K562 (cell line): ENCODE measurements around the gene EFNA2. TPM values are rescaled to one million over a fixed set of nuclear protein-coding genes. Genes with fewer than 3 reads are reported as not detected.
A peak's percentile ranks its signal among the peaks of the same experiment; 100 is the strongest.

Experiments
- ATAC-seq: fragments of 200-7000 bp; cut with Tn5 transposase; 3 replicates; pipeline ENCODE4 v1.9.1; 2020; ENCODE audit warnings: moderate library complexity
- BruUV-seq: library from RNA; stranded (reverse); fragments of 400-500 nt; replicated peaks from 2 replicates; lab custom pipeline; 2021; lab: Mats Ljungman, UMichigan
- CTCF ChIA-PET: fragments of 300-600 bp; formaldehyde crosslinking; extraction: SDS; loops from one replicate; lab custom pipeline; 2021; ENCODE audit warnings: low intra/inter-chr PET ratio; lab: Yijun Ruan, JAX
- POLR2A ChIA-PET: fragments of 300-600, 350-650 bp; sonication (Branson Sonifier 250); formaldehyde crosslinking; extraction: SDS; loops from one replicate; lab custom pipeline; 2021; ENCODE audit warnings: antibody characterized with exemption, inconsistent platforms; lab: Yijun Ruan, JAX
- DNase-seq, 4 experiments: peaks; one replicate each; pipeline versions ENCODE4 v3.0.0 to v3.0.0-alpha.2; 2011 to 2018; ENCODE audit warnings: low spot score in 3 of 4, mixed read lengths in 3 of 4; ENCODE audit errors: extremely low read depth in 1 of 4
- FAIRE-seq: peaks from 2 replicates; lab custom pipeline; 2011; peaks lifted over from hg19 to GRCh38; lab: Jason Lieb, UNC
- H2AFZ ChIP-seq: 2 replicates; pipeline ENCODE4 v1.6.0; 2011; ENCODE audit warnings: low read depth, low read length, control low read depth, inconsistent platforms
- H3K27ac ChIP-seq: fragments of 200-600 bp; 3 replicates; pipeline ENCODE4 v1.8.0; 2011; ENCODE audit warnings: low read depth, mild to moderate bottlenecking, control low read depth, inconsistent platforms, low read length, moderate library complexity, mixed read lengths; ENCODE audit errors: extremely low read depth
- H3K27me3 ChIP-seq, 2 experiments: fragments of 300-600 bp in 1 of 2; 2 replicates in 1 of 2; 3 replicates in 1 of 2; pipeline versions ENCODE4 v1.6.0 to v1.8.0; 2011; ENCODE audit warnings: inconsistent platforms in 2 of 2, low read length in 2 of 2, mild to moderate bottlenecking in 1 of 2, mixed read lengths in 1 of 2, moderate library complexity in 1 of 2; ENCODE audit not compliant: control insufficient read depth in 2 of 2, insufficient read depth in 2 of 2
- H3K36me3 ChIP-seq: fragments of 300-600 bp; 3 replicates; pipeline ENCODE4 v1.8.0; 2011; ENCODE audit warnings: mild to moderate bottlenecking, low read length, inconsistent platforms; ENCODE audit not compliant: control insufficient read depth, insufficient read depth
- H3K4me1 ChIP-seq, 2 experiments: fragments of 200-600 bp in 1 of 2; replicated peaks in 1 of 2; 2 replicates in 1 of 2; 3 replicates in 1 of 2; pipeline versions ENCODE4 v1.5.1 to v1.8.0; 2011; ENCODE audit warnings: inconsistent platforms in 2 of 2, low read length in 2 of 2, mild to moderate bottlenecking in 1 of 2, mixed read lengths in 1 of 2, moderate library complexity in 1 of 2; ENCODE audit not compliant: control insufficient read depth in 2 of 2, insufficient read depth in 2 of 2
- H3K4me2 ChIP-seq: 2 replicates; pipeline ENCODE4 v1.6.1; 2011; ENCODE audit warnings: low read length, control low read depth, inconsistent platforms, mixed read lengths; ENCODE audit not compliant: insufficient read depth
- H3K4me3 ChIP-seq: fragments of 200-600 bp; sonication (generic), shearing (Covaris generic); 2 replicates; pipeline ENCODE4 v1.5.1; 2016; ENCODE audit warnings: control low read depth, inconsistent platforms
- H3K79me2 ChIP-seq: fragments of 200-600 bp; 3 replicates; pipeline ENCODE4 v1.8.0; 2011; ENCODE audit warnings: low read length, inconsistent platforms; ENCODE audit not compliant: control insufficient read depth, insufficient read depth
- H3K9ac ChIP-seq, 2 experiments: 2 replicates each; pipeline versions ENCODE4 v1.6.0 to v1.6.1; 2011; ENCODE audit warnings: low read depth in 2 of 2, low read length in 2 of 2, control low read depth in 1 of 2, inconsistent platforms in 1 of 2, mild to moderate bottlenecking in 1 of 2, mixed read lengths in 1 of 2; ENCODE audit not compliant: insufficient read depth in 1 of 2
- H3K9me1 ChIP-seq: one replicate; pipeline ENCODE4 v1.6.0; 2011; ENCODE audit warnings: inconsistent platforms, mild to moderate bottlenecking, low read length, moderate library complexity; ENCODE audit not compliant: control insufficient read depth, insufficient read depth
- H3K9me3 ChIP-seq: replicated peaks from 2 replicates; pipeline ENCODE4 v1.5.1; 2011; ENCODE audit warnings: low read depth, low read length, inconsistent platforms; ENCODE audit not compliant: control insufficient read depth, insufficient read depth
- H4K20me1 ChIP-seq: replicated peaks from 2 replicates; pipeline ENCODE4 v1.6.1; 2011; ENCODE audit warnings: low read length, inconsistent platforms, mixed read lengths; ENCODE audit not compliant: control insufficient read depth, insufficient read depth
- CBX8 ChIP-seq: fragments of 200-600 bp; sonication (generic); IDR thresholded peaks from 2 replicates; pipeline ENCODE4 v1.6.1; 2012; ENCODE audit warnings: borderline replicate concordance, mixed run types, low read depth, mild to moderate bottlenecking, moderate library complexity, mixed read lengths, low read length, control low read depth, inconsistent platforms; ENCODE audit not compliant: poor library complexity, severe bottlenecking; ENCODE audit errors: extremely low read depth
- E2F6 ChIP-seq, 2 experiments: IDR thresholded peaks; 2 replicates each; pipeline ENCODE4 v1.6.1; 2011; ENCODE audit warnings: borderline replicate concordance in 1 of 2, control low read depth in 1 of 2, low read depth in 1 of 2, low read length in 1 of 2, mild to moderate bottlenecking in 1 of 2, mixed read lengths in 1 of 2, moderate library complexity in 1 of 2; ENCODE audit not compliant: insufficient read depth in 1 of 2, insufficient read length in 1 of 2, poor library complexity in 1 of 2, severe bottlenecking in 1 of 2; ENCODE audit errors: extremely low read depth in 1 of 2
- GABPB1 ChIP-seq: sonication (generic); formaldehyde crosslinking; IDR thresholded peaks from 2 replicates; pipeline ENCODE4 v1.8.0; 2022; ENCODE audit warnings: mild to moderate bottlenecking, missing genetic modification reagents
- GTF3C2 ChIP-seq: IDR thresholded peaks from 3 replicates; pipeline ENCODE4 v1.6.1; 2011; ENCODE audit warnings: borderline replicate concordance, mild to moderate bottlenecking, moderate library complexity; ENCODE audit not compliant: insufficient read length; ENCODE audit errors: extremely low read depth
- KAT8 ChIP-seq: fragments of 450-650 bp; IDR thresholded peaks from 2 replicates; pipeline ENCODE4 v1.6.1; 2016; ENCODE audit warnings: low read depth, mild to moderate bottlenecking
- L3MBTL2 ChIP-seq: fragments of 450-650 bp; IDR thresholded peaks from 2 replicates; pipeline ENCODE4 v1.6.1; 2016; ENCODE audit warnings: mild to moderate bottlenecking, moderate library complexity
- MAFK ChIP-seq: IDR thresholded peaks from 2 replicates; pipeline ENCODE4 v1.6.1; 2011; ENCODE audit warnings: low read length, improper control_type of control experiment
- MAX ChIP-seq: sonication (generic); formaldehyde crosslinking; IDR thresholded peaks from 2 replicates; pipeline ENCODE4 v1.9.0; 2022; ENCODE audit warnings: mild to moderate bottlenecking, missing genetic modification reagents
- MCM3 ChIP-seq: fragments of 450-650 bp; IDR thresholded peaks from 2 replicates; pipeline ENCODE4 v1.6.1; 2016
- PTBP1 ChIP-seq: fragments of 200-400 bp; formaldehyde crosslinking; IDR thresholded peaks from 2 replicates; pipeline ENCODE4 v1.6.1; 2017; ENCODE audit warnings: low read depth, low read length
- STAT5B ChIP-seq: fragments of 250-450 bp; sonication (Bioruptor Pico); IDR thresholded peaks from 2 replicates; pipeline ENCODE4 v1.8.0; 2021; ENCODE audit warnings: mild to moderate bottlenecking, inconsistent platforms
- ZBTB43 ChIP-seq: sonication (generic); formaldehyde crosslinking; IDR thresholded peaks from 2 replicates; pipeline ENCODE4 v1.8.0; 2023; ENCODE audit warnings: mild to moderate bottlenecking, missing genetic modification reagents
- ZNF699 ChIP-seq: fragments of 250-450 bp; sonication (Bioruptor Pico); IDR thresholded peaks from 2 replicates; pipeline ENCODE4 v1.8.0; 2021; ENCODE audit warnings: mild to moderate bottlenecking, moderate library complexity; ENCODE audit not compliant: insufficient replicate concordance
- WGBS: fragments of 100-300 bp; shearing (Covaris generic); methylation state at CpG from one replicate; pipeline ENCODE4 v1.1.6; 2016; ENCODE audit warnings: low coverage, mixed read lengths; ENCODE audit not compliant: insufficient coverage; ENCODE audit errors: missing lambda C conversion rate; 5-methylcytosine and 5-hydroxymethylcytosine counted together
- in situ Hi-C: fragments of 300-500 bp; cut with MboI; formaldehyde crosslinking; loops from 4 replicates; pipeline ENCODE4 v1.15.0; 2018; ENCODE audit warnings: inconsistent platforms, mixed read lengths
- intact Hi-C: fragments of 100-400 bp; cut with micrococcal nuclease; formaldehyde crosslinking; loops from 2 replicates; pipeline ENCODE4 v1.14.2; 2022
- polyA plus RNA-seq, 8 experiments: library from polyadenylated mRNA; depleted of rRNA in 4 of 8; stranded (reverse) in 5 of 8; unstranded in 3 of 8; fragments of >200 nt; fragmentation: Nextera tagmentation in 2 of 8; fragmentation: Illumina TruSeq in 1 of 8; extraction: Ambion mirVana in 2 of 8; extraction: Trizol in 1 of 8; gene quantifications; 2 replicates each; pipeline versions ENCODE4 v1.2.1 to v1.2.3, GENCODE V29; 2011 to 2014; ENCODE audit warnings: inconsistent platforms in 1 of 8, missing spikeins in 1 of 8
- total RNA-seq, 7 experiments: library from RNA; depleted of rRNA in 6 of 7; stranded (reverse); fragments of >200 nt in 6 of 7; fragmentation: Illumina TruSeq in 2 of 7; extraction: Trizol in 2 of 7; gene quantifications; 2 replicates each; pipeline versions ENCODE4 v1.2.1 to v1.2.3, GENCODE V29; 2011 to 2021; ENCODE audit warnings: low replicate concordance in 1 of 7

The EFNA2 gene
- total and polyA plus RNA-seq, 9 of the 15 experiments (the other 6 are each of a cell fraction or from before 2014, with no cell fraction given) = 0.11 to 0.44 (median 0.15) TPM; not detected in 6

GRCh38 chr19:1294688-1295087, 9.0 kb downstream of the EFNA2 start (continued):
- TF ChIP-seq GTF3C2 = peak; percentile 20
- TF ChIP-seq STAT5B (CRISPR knock-in tag) = no peak
- no peak for TF ChIP-seq PTBP1
- no peak for TF ChIP-seq CBX8
- no peak for TF ChIP-seq MCM3
- TF ChIP-seq, all 486 proteins: peak for 5

- Histone ChIP-seq H3K36me3 (no peaks in the 10 kb centered on the region), H3K27me3 (peaks cover 22 to 58% of the 10 kb centered on the region in 2 experiments; a peak in 3 of 5 replicates), H3K4me2 (peak overlapping the region; percentile 66), H3K9me1 (peaks cover 3% of the 10 kb centered on the region), H3K4me1 (peaks cover 0 to 79% of the 10 kb centered on the region in 2 experiments; a peak in 3 of 5 replicates), H4K20me1 (peaks cover 4% of the 10 kb centered on the region; the same call in 1 of the 2 replicates), H3K27ac (no peak overlapping the region), H3K4me3 (peak overlapping the region; percentile 40), H3K9me3 (no peaks in the 10 kb centered on the region), H3K9ac (peak overlapping the region in 1 of 2 experiments; percentile 88; a peak in 2 of 4 replicates), H2AFZ (peak overlapping the region; percentile 79), H3K79me2 (no peaks in the 10 kb centered on the region)
- 3% methylated on average over 53 of the region's 82 CpGs for WGBS
- BruUV-seq = no TSS peak
- CTCF ChIA-PET = no interaction called here
- in situ Hi-C loops (no loop called here), intact Hi-C loops (no loop called here)
- FAIRE-seq (no peak), ATAC-seq (peak; percentile 88), DNase-seq (peak; percentile 63 to 99 (median 98))
- POLR2A ChIA-PET = interaction anchor here (0.6 kb wide), 1 partner anchor 22 kb away, joined by 3 read pairs; no protein-coding TSS in a partner anchor
- TF ChIP-seq ZNF699 (CRISPR knock-in tag) (no peak), ZBTB43 (CRISPR knock-in tag) (0 out of 2 replicates have a peak, but pooled peaks have one; percentile 38), KAT8 (no peak), MAX (0 out of 2 replicates have a peak, but pooled peaks have one; percentile 50), MAFK (no peak), E2F6 (IDR thresholded peaks at IDR 0.05; ENCODE audit: borderline replicate concordance in 1 of 2, extremely low read depth in 1 of 2, insufficient read depth in 1 of 2, insufficient read length in 1 of 2, low read depth in 1 of 2, low read length in 1 of 2, poor library complexity in 1 of 2, severe bottlenecking in 1 of 2) (peak in 1 of 2 experiments; percentile 81), L3MBTL2 (peak; percentile 82), GABPB1 (CRISPR knock-in tag) (peak; percentile 41; the same call in 1 of the 2 replicates)
Observed at GRCh38 chr19:1295169-1296012, 9.7 kb downstream of the EFNA2 start.
